IMR-90 (cell line): Measurements from ENCODE around the gene WDR5. TPM values are rescaled to one million over a fixed set of nuclear protein-coding genes. Genes with fewer than 3 reads are reported as not detected.

Source experiments
- ATAC-seq: fragments of 200-7000 bp; cut with Tn5 transposase; 2 replicates; pipeline ENCODE4 v1.9.1; 2020; ENCODE audit warnings: low read depth, mild to moderate bottlenecking, moderate library complexity
- BruUV-seq: library from RNA; stranded (reverse); fragments of 400-500 nt; replicated peaks from 2 replicates; lab custom pipeline; 2021; lab: Mats Ljungman, UMichigan
- CTCF ChIA-PET: fragments of 300-600 bp; formaldehyde crosslinking; extraction: SDS; loops from one replicate; lab custom pipeline; 2021; ENCODE audit warnings: antibody characterized with exemption; lab: Yijun Ruan, JAX
- POLR2A ChIA-PET: fragments of 300-600 bp; sonication (Branson Sonifier 250); formaldehyde crosslinking; loops from one replicate; lab custom pipeline; 2022; ENCODE audit warnings: antibody characterized with exemption; ENCODE audit not compliant: unreplicated experiment; lab: Charles Lee
- DNase-seq: peaks from one replicate; pipeline ENCODE4 v3.0.0; 2013
- H2AFZ ChIP-seq: replicated peaks from 2 replicates; pipeline ENCODE3; 2013; ENCODE audit warnings: low read length, mild to moderate bottlenecking; ENCODE audit not compliant: poor library complexity
- H2AK5ac ChIP-seq: 2 replicates; pipeline ENCODE4 v1.6.1; 2013; ENCODE audit warnings: low read depth, low read length, inconsistent platforms
- H2AK9ac ChIP-seq: replicated peaks from 2 replicates; pipeline ENCODE3; 2013; ENCODE audit warnings: mild to moderate bottlenecking, low read depth, low read length, moderate library complexity; ENCODE audit not compliant: poor library complexity
- H2BK120ac ChIP-seq: 2 replicates; pipeline ENCODE4 v1.6.1; 2013; ENCODE audit warnings: low read depth, low read length, inconsistent platforms
- H2BK15ac ChIP-seq: 3 replicates; pipeline ENCODE4 v1.6.1; 2013; ENCODE audit warnings: low read depth, low read length, inconsistent platforms
- H2BK20ac ChIP-seq: 2 replicates; pipeline ENCODE4 v1.6.1; 2013; ENCODE audit warnings: low read depth, mild to moderate bottlenecking, inconsistent platforms, low read length, moderate library complexity
- H2BK5ac ChIP-seq: 2 replicates; pipeline ENCODE4 v1.6.1; 2013; ENCODE audit warnings: mild to moderate bottlenecking, low read depth, low read length, inconsistent platforms; ENCODE audit not compliant: poor library complexity, severe bottlenecking
- H3K14ac ChIP-seq: replicated peaks from 2 replicates; pipeline ENCODE4 v1.6.1; 2013; ENCODE audit warnings: low read depth, low read length, inconsistent platforms
- H3K18ac ChIP-seq: 2 replicates; pipeline ENCODE4 v1.6.1; 2013; ENCODE audit warnings: low read depth, low read length, control low read depth
- H3K23ac ChIP-seq: 2 replicates; pipeline ENCODE4 v1.6.1; 2013; ENCODE audit warnings: low read depth, low read length, inconsistent platforms
- H3K27ac ChIP-seq: 2 replicates; pipeline ENCODE4 v1.5.1; 2013; ENCODE audit warnings: mild to moderate bottlenecking, control low read depth, low read length; ENCODE audit not compliant: insufficient read depth
- H3K27me3 ChIP-seq: 2 replicates; pipeline ENCODE4 v1.6.1; 2013; ENCODE audit warnings: low read length; ENCODE audit not compliant: control insufficient read depth, insufficient read depth
- H3K36me3 ChIP-seq: 2 replicates; pipeline ENCODE4 v1.6.1; 2013; ENCODE audit warnings: low read length, mixed read lengths; ENCODE audit not compliant: control insufficient read depth, insufficient read depth
- H3K4ac ChIP-seq: 2 replicates; pipeline ENCODE4 v1.6.1; 2013; ENCODE audit warnings: low read depth, low read length, inconsistent platforms
- H3K4me1 ChIP-seq: 2 replicates; pipeline ENCODE4 v1.6.1; 2013; ENCODE audit warnings: low read length, mixed read lengths; ENCODE audit not compliant: control insufficient read depth, insufficient read depth
- H3K4me2 ChIP-seq: 2 replicates; pipeline ENCODE4 v1.6.1; 2013; ENCODE audit warnings: low read depth, mild to moderate bottlenecking, control low read depth, low read length, moderate library complexity
- H3K4me3 ChIP-seq: 2 replicates; pipeline ENCODE4 v1.5.1; 2013; ENCODE audit warnings: low read depth, mild to moderate bottlenecking, control low read depth, low read length, moderate library complexity; ENCODE audit not compliant: insufficient read depth
- H3K56ac ChIP-seq: 2 replicates; pipeline ENCODE4 v1.6.1; 2013; ENCODE audit warnings: low read length, inconsistent platforms; ENCODE audit not compliant: insufficient read depth; ENCODE audit errors: extremely low read depth
- H3K79me1 ChIP-seq, 2 experiments: 2 replicates each; pipeline ENCODE4 v1.6.1; 2013; ENCODE audit warnings: low read length in 2 of 2, inconsistent platforms in 1 of 2, low read depth in 1 of 2
- H3K9ac ChIP-seq: 2 replicates; pipeline ENCODE4 v1.6.1; 2013; ENCODE audit warnings: low read depth, low read length, control low read depth
- H3K9me1 ChIP-seq: 2 replicates; pipeline ENCODE4 v1.6.1; 2013; ENCODE audit warnings: low read length, inconsistent platforms; ENCODE audit not compliant: insufficient read depth
- H3K9me3 ChIP-seq: 2 replicates; pipeline ENCODE4 v1.6.1; 2013; ENCODE audit warnings: low read length; ENCODE audit not compliant: control insufficient read depth, insufficient read depth
- H4K20me1 ChIP-seq: 2 replicates; pipeline ENCODE4 v1.6.1; 2013; ENCODE audit warnings: low read length, inconsistent platforms; ENCODE audit not compliant: insufficient read depth
- H4K5ac ChIP-seq: 2 replicates; pipeline ENCODE4 v1.6.1; 2013; ENCODE audit warnings: mild to moderate bottlenecking, low read depth, low read length, control low read depth
- H4K8ac ChIP-seq, 2 experiments: 2 replicates each; pipeline ENCODE4 v1.6.1; 2013; ENCODE audit warnings: low read depth in 2 of 2, low read length in 2 of 2, control low read depth in 1 of 2, inconsistent platforms in 1 of 2
- H4K91ac ChIP-seq: 2 replicates; pipeline ENCODE4 v1.6.1; 2013; ENCODE audit warnings: low read depth, low read length, inconsistent platforms; ENCODE audit not compliant: insufficient read depth
- CHD1 ChIP-seq: IDR thresholded peaks from 2 replicates; pipeline ENCODE4 v1.6.1; 2012; ENCODE audit warnings: low read depth, low read length, improper control_type of control experiment
- CTCF ChIP-seq: conservative IDR thresholded peaks from 2 replicates; pipeline ENCODE4 v1.5.1; 2012; ENCODE audit warnings: mild to moderate bottlenecking, low read depth, low read length, improper control_type of control experiment
- ELK1 ChIP-seq: fragments of 150-350 bp; IDR thresholded peaks from 2 replicates; pipeline ENCODE4 v1.6.1; 2016; ENCODE audit warnings: low read depth, mild to moderate bottlenecking, low read length, moderate library complexity, borderline replicate concordance
- FOS ChIP-seq: fragments of 150-350 bp; IDR thresholded peaks from 2 replicates; pipeline ENCODE4 v1.6.1; 2016; ENCODE audit warnings: low read depth, low read length
- POLR2A ChIP-seq: IDR thresholded peaks from 2 replicates; pipeline ENCODE4 v1.6.1; 2012; ENCODE audit warnings: mild to moderate bottlenecking, low read depth, low read length
- RAD21 ChIP-seq: IDR thresholded peaks from 2 replicates; pipeline ENCODE4 v1.6.1; 2012; ENCODE audit warnings: low read length, improper control_type of control experiment
- WGBS, 2 experiments: methylation state at CpG; one replicate each; pipeline versions ENCODE4 v1.1.5 to v1.1.7; 2013; ENCODE audit warnings: missing lambda C conversion rate in 2 of 2; ENCODE audit not compliant: insufficient read length in 1 of 2; ENCODE audit errors: extremely low coverage in 2 of 2; 5-methylcytosine and 5-hydroxymethylcytosine counted together
- dilution Hi-C: fragments of 300-500 bp; cut with HindIII; formaldehyde crosslinking; loops from one replicate; pipeline ENCODE4 v1.14.3; 2018; ENCODE audit warnings: low sequenced_read_pairs; ENCODE audit not compliant: unreplicated experiment
- in situ Hi-C: fragments of 300-500 bp; cut with MboI; formaldehyde crosslinking; loops from 3 replicates; pipeline ENCODE4 v1.14.3; 2019; ENCODE audit warnings: low sequenced_read_pairs, inconsistent platforms, mixed read lengths
- intact Hi-C: fragments of 100-400 bp; cut with micrococcal nuclease; formaldehyde crosslinking; loops from 2 replicates; pipeline ENCODE4 v1.10.0; 2022
- polyA plus RNA-seq, 3 experiments: library from polyadenylated mRNA; depleted of rRNA; stranded (reverse); fragments of >200 nt; gene quantifications; 2 replicates each; pipeline ENCODE4 v1.2.3, GENCODE V29; 2012; ENCODE audit warnings: low replicate concordance in 1 of 3
- total RNA-seq: library from RNA; depleted of rRNA; stranded (reverse); fragments of >200 nt; gene quantifications from 2 replicates; pipeline ENCODE4 v1.2.3, GENCODE V29; 2012

WDR5 gene
- total and polyA plus RNA-seq, 2 of the 4 experiments (the other 2 are of a cell fraction) = 18.3 to 26.6 TPM

- dilution Hi-C loops (no loop called here), intact Hi-C loops (no loop called here), in situ Hi-C loops (loop anchor here (25.0 kb wide), 1 partner anchor 338 kb away; no protein-coding TSS in a partner anchor)
- H2AK5ac ChIP-seq = no peak overlapping the region
- no peak overlapping the region for H4K91ac ChIP-seq
- H4K5ac ChIP-seq = no peak overlapping the region
- peaks cover 20% of the 10 kb centered on the region for H3K27me3 ChIP-seq
- H3K56ac ChIP-seq = no peak overlapping the region
- no peak overlapping the region for H2BK120ac ChIP-seq
- POLR2A ChIA-PET = interaction anchor here (0.5 to 0.6 kb wide), 2 partner anchors 19 to 49 kb away, joined by 4 to 8 read pairs; no protein-coding TSS in a partner anchor
- no TSS peak for BruUV-seq
- no peak overlapping the region for H3K18ac ChIP-seq
- H4K20me1 ChIP-seq = no peaks in the 10 kb centered on the region
- no peaks in the 10 kb centered on the region for H3K4me1 ChIP-seq
- no peak overlapping the region for H3K9ac ChIP-seq
- 58% methylated on average over 10 of the region's 16 CpGs; no CpG with 5 or more reads in 1 of the 2 experiments for WGBS, 2 experiments
- H2BK20ac ChIP-seq = no peak overlapping the region
- H3K9me1 ChIP-seq = no peaks in the 10 kb centered on the region
- H2AFZ ChIP-seq = no peak overlapping the region
- CTCF ChIA-PET = no interaction called here
- no peak overlapping the region for H3K4me3 ChIP-seq
- H3K27ac ChIP-seq = no peak overlapping the region
- H3K4ac ChIP-seq = no peak overlapping the region
- no peaks in the 10 kb centered on the region for H3K79me1 ChIP-seq
- no peak overlapping the region for H2AK9ac ChIP-seq
- no peak overlapping the region for H3K14ac ChIP-seq
- no peak overlapping the region for H4K8ac ChIP-seq
- ATAC-seq (no peak), DNase-seq (no peak)
- H3K4me2 ChIP-seq = no peak overlapping the region
- H3K9me3 ChIP-seq = no peaks in the 10 kb centered on the region
- H2BK15ac ChIP-seq = no peak overlapping the region
- TF ChIP-seq CTCF = no peak
- TF ChIP-seq RAD21 = no peak
- TF ChIP-seq ELK1 = no peak
- no peak for TF ChIP-seq FOS
- TF ChIP-seq POLR2A = no peak
- TF ChIP-seq CHD1 = no peak
- H2BK5ac ChIP-seq = no peak overlapping the region
- H3K36me3 ChIP-seq = no peaks in the 10 kb centered on the region
- no peak overlapping the region for H3K23ac ChIP-seq
These were observed 10.3 kb upstream of the WDR5 start for GRCh38 chr9:134125413-134126095.
